OCI-LY1 (cell line): Measurements from ENCODE around the gene PCNX1.

Experiments
- CTCF ChIP-seq: fragments of 200-600 bp; sonication (generic), shearing (Covaris generic); IDR thresholded peaks from 2 replicates; pipeline ENCODE4 v1.5.1; 2017; ENCODE audit warnings: mild to moderate bottlenecking, antibody characterized with exemption, low read length, moderate library complexity, mixed read lengths
- EZH2 ChIP-seq: fragments of 200-600 bp; sonication (generic), shearing (Covaris generic); IDR thresholded peaks from 2 replicates; pipeline ENCODE4 v1.8.0; 2017; ENCODE audit warnings: borderline replicate concordance, mixed run types, mild to moderate bottlenecking, antibody characterized with exemption, low read length, moderate library complexity, mixed read lengths

- TF ChIP-seq CTCF (no peak), EZH2 (no peak)
Observed at GRCh38 chr14:70999117-70999516, 91.9 kb downstream of the PCNX1 start.
